ENCODE results near the gene HS1BP3. TPM values are rescaled to one million over a fixed set of nuclear protein-coding genes. Genes with fewer than 3 reads are reported as not detected.

The HS1BP3 gene
- total and polyA plus RNA-seq, 2 of the 13 experiments (the other 11 are each of a cell fraction or from before 2014, with no cell fraction given) = 15.2 to 22.0 TPM

- TF ChIP-seq BCLAF1 (IDR thresholded peaks at IDR 0.05) (no peak), GLMP (CRISPR knock-in tag; IDR thresholded peaks at IDR 0.05; ENCODE audit: borderline replicate concordance) (no peak), TRIM22 (IDR thresholded peaks at IDR 0.05) (no peak), ZKSCAN1 (IDR thresholded peaks at IDR 0.05; ENCODE audit: low read length) (no peak), ZSCAN22 (CRISPR knock-in tag; IDR thresholded peaks at IDR 0.05) (no peak), TFAP4 (IDR thresholded peaks at IDR 0.05; ENCODE audit: borderline replicate concordance, low read depth) (0 out of 2 replicates have a peak, but pooled peaks have one; percentile 17), ZNF17 (CRISPR knock-in tag; IDR thresholded peaks at IDR 0.05) (no peak), HDAC1 (CRISPR knock-in tag; IDR thresholded peaks at IDR 0.05) (no peak), DMAP1 (CRISPR knock-in tag; IDR thresholded peaks at IDR 0.05) (peak; percentile 20; the same call in 1 of the 2 replicates), ZNF674 (CRISPR knock-in tag; IDR thresholded peaks at IDR 0.05; ENCODE audit: low read depth) (no peak), ZNF572 (CRISPR knock-in tag; IDR thresholded peaks at IDR 0.05) (0 out of 2 replicates have a peak, but pooled peaks have one; percentile 29), ARID4A (CRISPR knock-in tag; IDR thresholded peaks at IDR 0.05; ENCODE audit: borderline replicate concordance) (0 out of 2 replicates have a peak, but pooled peaks have one; percentile 26), ZFP36 (IDR thresholded peaks at IDR 0.05; ENCODE audit: borderline replicate concordance, low read depth, low read length, partially characterized antibody) (no peak), ZBTB20 (CRISPR knock-in tag; IDR thresholded peaks at IDR 0.05; ENCODE audit: borderline replicate concordance, low read depth) (no peak), SMAD3 (CRISPR knock-in tag; IDR thresholded peaks at IDR 0.05) (no peak), ZFY (CRISPR knock-in tag; IDR thresholded peaks at IDR 0.05) (no peak)
These were observed 19.1 kb downstream of the HS1BP3 start (continued) for GRCh38 chr2:20631617-20632307.

All from HepG2 (cell line).